Hepatocyte (in vitro differentiated cells): Measurements from ENCODE around the gene TAS2R41. TPM values are rescaled to one million over a fixed set of nuclear protein-coding genes. Genes with fewer than 3 reads are reported as not detected.

Source experiments
- DNase-seq: peaks from one replicate; pipeline ENCODE4 v3.0.0-alpha.2; 2016; ENCODE audit warnings: low spot score
- H2AFZ ChIP-seq: fragments of 200-600 bp; sonication (generic); 2 replicates; pipeline ENCODE4 v1.6.0; 2016; ENCODE audit warnings: antibody characterized with exemption, mild to moderate bottlenecking
- H3K27ac ChIP-seq: fragments of 200-600 bp; sonication (generic); 2 replicates; pipeline ENCODE4 v1.5.1; 2016; ENCODE audit warnings: mild to moderate bottlenecking
- H3K27me3 ChIP-seq: fragments of 200-600 bp; sonication (generic); 2 replicates; pipeline ENCODE4 v1.6.1; 2016
- H3K36me3 ChIP-seq: fragments of 200-600 bp; sonication (generic); replicated peaks from 2 replicates; pipeline ENCODE4 v1.5.1; 2016; ENCODE audit warnings: low read depth; ENCODE audit not compliant: insufficient read depth
- H3K4me1 ChIP-seq: fragments of 200-600 bp; sonication (generic); 2 replicates; pipeline ENCODE4 v1.5.1; 2016; ENCODE audit warnings: mild to moderate bottlenecking, moderate library complexity; ENCODE audit not compliant: insufficient read depth
- H3K4me2 ChIP-seq: fragments of 200-600 bp; sonication (generic); 2 replicates; pipeline ENCODE4 v1.6.0; 2016
- H3K4me3 ChIP-seq: fragments of 200-600 bp; sonication (generic); 2 replicates; pipeline ENCODE4 v1.5.1; 2016; ENCODE audit warnings: mild to moderate bottlenecking
- H3K79me2 ChIP-seq: fragments of 200-600 bp; sonication (generic); 2 replicates; pipeline ENCODE4 v1.6.0; 2017; ENCODE audit warnings: mild to moderate bottlenecking
- H3K9me2 ChIP-seq: fragments of 200-600 bp; sonication (generic); replicated peaks from 2 replicates; pipeline ENCODE4 v1.6.0; 2017; ENCODE audit warnings: mild to moderate bottlenecking; ENCODE audit not compliant: insufficient read depth
- H3K9me3 ChIP-seq: fragments of 200-600 bp; sonication (generic); 2 replicates; pipeline ENCODE4 v1.5.1; 2016; ENCODE audit warnings: low read depth, mild to moderate bottlenecking
- H4K20me1 ChIP-seq: fragments of 200-600 bp; sonication (generic); 2 replicates; pipeline ENCODE4 v1.6.0; 2016; ENCODE audit warnings: mild to moderate bottlenecking; ENCODE audit not compliant: insufficient read depth, poor library complexity, severe bottlenecking
- CTCF ChIP-seq: fragments of 200-600 bp; sonication (generic); IDR thresholded peaks from 2 replicates; pipeline ENCODE4 v1.5.1; 2016; ENCODE audit warnings: antibody characterized with exemption, mild to moderate bottlenecking; ENCODE audit not compliant: poor library complexity
- EZH2 ChIP-seq: fragments of 200-600 bp; sonication (generic); IDR thresholded peaks from 2 replicates; pipeline ENCODE4 v1.6.1; 2016; ENCODE audit warnings: antibody characterized with exemption, mild to moderate bottlenecking, borderline replicate concordance
- EZH2phosphoT487 ChIP-seq: fragments of 200-600 bp; sonication (generic); IDR thresholded peaks from one replicate; pipeline ENCODE4 v1.6.1; 2018; ENCODE audit warnings: antibody characterized with exemption, mild to moderate bottlenecking, low read depth, moderate library complexity; ENCODE audit not compliant: unreplicated experiment, severe bottlenecking
- WGBS: methylation state at CpG from one replicate; pipeline ENCODE4 v1.1.6; 2016; ENCODE audit warnings: low lambda C conversion rate; ENCODE audit errors: missing lambda C conversion rate; 5-methylcytosine and 5-hydroxymethylcytosine counted together
- polyA plus RNA-seq: library from polyadenylated mRNA; unstranded; fragments of >200 nt; fragmentation: Nextera tagmentation; extraction: Ambion mirVana; gene quantifications from 2 replicates; pipeline ENCODE4 v1.2.1, GENCODE V29; 2016
- total RNA-seq: library from RNA; depleted of rRNA; stranded (reverse); fragments of >200 nt; gene quantifications from 2 replicates; pipeline ENCODE4 v1.2.3, GENCODE V29; 2014

The TAS2R41 gene
- total and polyA plus RNA-seq, 2 experiments from 2014 or later = not detected

GRCh38 chr7:143499743-143500348, 22.2 kb downstream of the TAS2R41 start:
- no peak for TF ChIP-seq CTCF
- TF ChIP-seq EZH2 = no peak
- TF ChIP-seq EZH2phosphoT487 = no peak
- no peak overlapping the region for H2AFZ ChIP-seq
- no peaks in the 10 kb centered on the region for H3K36me3 ChIP-seq
- WGBS = 85% methylated on average over 8 of the region's 8 CpGs
- no peak overlapping the region for H3K4me2 ChIP-seq
- no peak overlapping the region for H3K4me3 ChIP-seq
- no peaks in the 10 kb centered on the region for H3K9me2 ChIP-seq
- H3K9me3 ChIP-seq = no peaks in the 10 kb centered on the region
- DNase-seq = no peak
- no peak overlapping the region for H3K27ac ChIP-seq
- H3K79me2 ChIP-seq = no peaks in the 10 kb centered on the region
- H3K4me1 ChIP-seq = no peaks in the 10 kb centered on the region
- H3K27me3 ChIP-seq = no peaks in the 10 kb centered on the region
- H4K20me1 ChIP-seq = no peaks in the 10 kb centered on the region

- H3K4me2 ChIP-seq = no peak overlapping the region
- H3K9me2 ChIP-seq = no peaks in the 10 kb centered on the region
- no peaks in the 10 kb centered on the region for H3K9me3 ChIP-seq
- no peak overlapping the region for H3K4me3 ChIP-seq
- 77% methylated on average over 2 of the region's 2 CpGs for WGBS
- no peaks in the 10 kb centered on the region for H3K27me3 ChIP-seq
- no peaks in the 10 kb centered on the region for H4K20me1 ChIP-seq
- DNase-seq = no peak
- no peaks in the 10 kb centered on the region for H3K79me2 ChIP-seq
- no peaks in the 10 kb centered on the region for H3K4me1 ChIP-seq
- no peaks in the 10 kb centered on the region for H3K36me3 ChIP-seq
- no peak overlapping the region for H3K27ac ChIP-seq
- TF ChIP-seq CTCF (no peak), EZH2 (no peak), EZH2phosphoT487 (no peak)
- no peak overlapping the region for H2AFZ ChIP-seq
These were observed 25.6 kb downstream of the TAS2R41 start for GRCh38 chr7:143503261-143503660.

GRCh38 chr7:143504215-143504936, 26.7 kb downstream of the TAS2R41 start:
- no peak overlapping the region for H2AFZ ChIP-seq
- no peaks in the 10 kb centered on the region for H3K36me3 ChIP-seq
- no peaks in the 10 kb centered on the region for H3K79me2 ChIP-seq
- TF ChIP-seq EZH2phosphoT487 = no peak
- no peak for TF ChIP-seq CTCF
- no peak for TF ChIP-seq EZH2
- DNase-seq = no peak
- no peaks in the 10 kb centered on the region for H3K4me1 ChIP-seq
- H3K9me2 ChIP-seq = no peaks in the 10 kb centered on the region
- H3K4me2 ChIP-seq = no peak overlapping the region
- no peak overlapping the region for H3K4me3 ChIP-seq
- H3K27ac ChIP-seq = no peak overlapping the region
- no peaks in the 10 kb centered on the region for H3K27me3 ChIP-seq
- 74% methylated on average over 5 of the region's 5 CpGs for WGBS
- H4K20me1 ChIP-seq = no peaks in the 10 kb centered on the region
- no peaks in the 10 kb centered on the region for H3K9me3 ChIP-seq
